ENCODE data around the gene SMYD3. TPM values are rescaled to one million over a fixed set of nuclear protein-coding genes. Genes with fewer than 3 reads are reported as not detected.

SMYD3 gene
- total and polyA plus RNA-seq, 2 of the 4 experiments (the other 2 are of a cell fraction), result 26.5 to 37.6 TPM

DNA sequence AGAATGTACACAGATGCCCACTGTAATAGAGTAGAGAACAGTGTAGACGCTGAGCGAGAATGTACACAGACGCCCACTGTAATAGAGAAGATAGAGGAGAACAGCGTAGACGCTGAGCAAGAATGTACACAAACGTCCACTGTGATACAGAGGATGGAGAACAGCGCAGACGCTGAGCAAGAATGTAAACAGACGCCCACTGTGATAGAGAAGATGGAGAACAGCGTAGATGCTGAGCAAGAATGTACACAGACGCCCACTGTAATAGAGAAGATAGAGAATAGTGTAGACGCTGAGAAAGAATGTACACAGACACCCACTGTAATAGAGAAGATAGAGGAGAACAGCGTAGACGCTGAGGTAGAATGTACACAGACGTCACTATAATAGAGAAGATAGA is 306.9 kb downstream of the SMYD3 start:
- no peak for ATAC-seq (ENCODE audit: low read depth)
- Histone ChIP-seq H2AFZ (replicated peaks; ENCODE audit: low read length, poor library complexity) (no peak overlapping the region), H4K5ac (ENCODE audit: low read depth, low read length) (no peak overlapping the region), H3K27me3 (ENCODE audit: control insufficient read depth, insufficient read depth, low read length) (no peaks in the 10 kb centered on the region), H4K20me1 (ENCODE audit: insufficient read depth, low read length) (no peaks in the 10 kb centered on the region), H3K9ac (ENCODE audit: low read depth, low read length) (no peak overlapping the region), H3K27ac (ENCODE audit: insufficient read depth, low read length) (no peak overlapping the region), H4K8ac (ENCODE audit: low read depth in 2 of 2, low read length in 2 of 2) (no peak overlapping the region), H3K9me3 (ENCODE audit: control insufficient read depth, insufficient read depth, low read length) (no peaks in the 10 kb centered on the region), H3K4ac (ENCODE audit: low read depth, low read length) (no peak overlapping the region), H2BK120ac (ENCODE audit: low read depth, low read length) (no peak overlapping the region), H4K91ac (ENCODE audit: insufficient read depth, low read depth, low read length) (no peak overlapping the region), H2BK20ac (ENCODE audit: low read depth, low read length) (no peak overlapping the region), H3K14ac (replicated peaks; ENCODE audit: low read depth, low read length) (no peak overlapping the region), H3K23ac (ENCODE audit: low read depth, low read length) (no peak overlapping the region), H2AK5ac (ENCODE audit: low read depth, low read length) (no peak overlapping the region), H3K18ac (ENCODE audit: low read depth, low read length) (no peak overlapping the region), H3K9me1 (ENCODE audit: insufficient read depth, low read length) (no peaks in the 10 kb centered on the region), H3K4me3 (ENCODE audit: insufficient read depth, low read depth, low read length) (no peak overlapping the region), H2BK5ac (ENCODE audit: low read depth, low read length, poor library complexity, severe bottlenecking) (no peak overlapping the region), H2AK9ac (replicated peaks; ENCODE audit: low read depth, low read length, poor library complexity) (no peak overlapping the region), H3K4me2 (ENCODE audit: low read depth, low read length) (no peak overlapping the region), H2BK15ac (ENCODE audit: low read depth, low read length) (no peak overlapping the region), H3K79me1 (ENCODE audit: low read depth in 1 of 2, low read length in 2 of 2) (peaks cover 0 to 3% of the 10 kb centered on the region in 2 experiments; a peak in 2 of 4 replicates), H3K36me3 (ENCODE audit: control insufficient read depth, insufficient read depth, low read length) (no peaks in the 10 kb centered on the region), H3K4me1 (ENCODE audit: control insufficient read depth, insufficient read depth, low read length) (no peaks in the 10 kb centered on the region), H3K56ac (ENCODE audit: extremely low read depth, insufficient read depth, low read length) (no peak overlapping the region)
- 71% methylated on average over 10 of the region's 15 CpGs; no CpG with 5 or more reads in 1 of the 2 experiments for WGBS, 2 experiments (ENCODE audit: extremely low coverage in 2 of 2, insufficient read length in 1 of 2)
- in situ Hi-C loops (cut with MboI; ENCODE audit: low sequenced_read_pairs) (no loop called here), intact Hi-C loops (cut with micrococcal nuclease) (no loop called here), dilution Hi-C loops (cut with HindIII; ENCODE audit: low sequenced_read_pairs, unreplicated experiment) (no loop called here)
- peak; percentile 59 for DNase-seq
- ChIA-PET POLR2A (ENCODE audit: unreplicated experiment) (no interaction called here), CTCF (no interaction called here)
- TF ChIP-seq POLR2A (IDR thresholded peaks at IDR 0.05; ENCODE audit: low read depth, low read length) (no peak), CHD1 (IDR thresholded peaks at IDR 0.05; ENCODE audit: low read depth, low read length) (no peak), CEBPB (IDR thresholded peaks at IDR 0.05; ENCODE audit: low read depth, low read length) (no peak), BHLHE40 (IDR thresholded peaks at IDR 0.05; ENCODE audit: low read depth, low read length) (no peak)
- TF ChIP-seq, protein P1, sequence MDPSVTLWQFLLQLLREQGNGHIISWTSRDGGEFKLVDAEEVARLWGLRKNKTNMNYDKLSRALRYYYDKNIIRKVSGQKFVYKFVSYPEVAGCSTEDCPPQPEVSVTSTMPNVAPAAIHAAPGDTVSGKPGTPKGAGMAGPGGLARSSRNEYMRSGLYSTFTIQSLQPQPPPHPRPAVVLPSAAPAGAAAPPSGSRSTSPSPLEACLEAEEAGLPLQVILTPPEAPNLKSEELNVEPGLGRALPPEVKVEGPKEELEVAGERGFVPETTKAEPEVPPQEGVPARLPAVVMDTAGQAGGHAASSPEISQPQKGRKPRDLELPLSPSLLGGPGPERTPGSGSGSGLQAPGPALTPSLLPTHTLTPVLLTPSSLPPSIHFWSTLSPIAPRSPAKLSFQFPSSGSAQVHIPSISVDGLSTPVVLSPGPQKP (IDR thresholded peaks at IDR 0.05; ENCODE audit: borderline replicate concordance, low read depth, low read length), result no peak
- no TSS peak for BruUV-seq (replicated peaks)
